GM23248 (cell line): ENCODE measurements around the gene NR2F6.

Experiments used
- EZH2 ChIP-seq: fragments of 200-600 bp; sonication (generic); IDR thresholded peaks from 2 replicates; pipeline ENCODE4 v1.6.1; 2018; ENCODE audit warnings: antibody characterized with exemption, mild to moderate bottlenecking; ENCODE audit not compliant: insufficient read depth, poor library complexity, severe bottlenecking
- EZH2phosphoT487 ChIP-seq: fragments of 200-600 bp; sonication (generic); IDR thresholded peaks from 2 replicates; pipeline ENCODE4 v1.6.1; 2018; ENCODE audit warnings: antibody characterized with exemption, moderate library complexity, mild to moderate bottlenecking, low read depth; ENCODE audit not compliant: insufficient read depth

- TF ChIP-seq EZH2 = no peak
- no peak for TF ChIP-seq EZH2phosphoT487
Observed at GRCh38 chr19:17244618-17245534, 843 bp downstream of the NR2F6 start.
